B cell (primary cell): Measurements from ENCODE around the gene LITAF. TPM values are rescaled to one million over a fixed set of nuclear protein-coding genes. Genes with fewer than 3 reads are reported as not detected.

Experiments
- ATAC-seq: fragments of 200-7000 bp; cut with Tn5 transposase; one replicate; pipeline ENCODE4 v1.10.0; 2021; ENCODE audit warnings: low read depth, mild to moderate bottlenecking, moderate number of reproducible peaks, moderate library complexity
- CTCF ChIA-PET: fragments of 350-600 bp; sonication (Branson Sonifier 250); formaldehyde crosslinking; loops from one replicate; lab custom pipeline; 2021; ENCODE audit warnings: antibody characterized with exemption, inconsistent platforms; lab: Charles Lee
- POLR2A ChIA-PET: fragments of 350-600 bp; sonication (Branson Sonifier 250); formaldehyde crosslinking; loops from one replicate; lab custom pipeline; 2021; ENCODE audit warnings: antibody characterized with exemption; lab: Charles Lee
- DNase-seq: peaks from one replicate; pipeline ENCODE4 v3.0.0; 2013
- H2AFZ ChIP-seq: 2 replicates; pipeline ENCODE4 v1.6.1; 2012; ENCODE audit warnings: mild to moderate bottlenecking, low read depth, low read length; ENCODE audit not compliant: insufficient read depth, poor library complexity, severe bottlenecking
- H3K27ac ChIP-seq, 2 donors: 1 replicate in 1 of 2; 2 replicates in 1 of 2; pipeline ENCODE4 v1.5.1; 2012 to 2013; ENCODE audit warnings: low read length in 2 of 2, mild to moderate bottlenecking in 2 of 2, moderate library complexity in 1 of 2
- H3K27me3 ChIP-seq, 4 experiments: fragments of 200-600 bp in 1 of 4; sonication (generic) in 1 of 4; replicated peaks in 1 of 4; 1 replicate in 2 of 4; 2 replicates in 2 of 4; pipeline versions ENCODE4 v1.6.1 to v1.7.0; 2013 to 2016; ENCODE audit warnings: low read length in 3 of 4, mild to moderate bottlenecking in 2 of 4, mixed read lengths in 1 of 4, moderate library complexity in 1 of 4; ENCODE audit not compliant: insufficient read depth in 4 of 4, control insufficient read depth in 3 of 4; ENCODE audit errors: control extremely low read depth in 1 of 4
- H3K36me3 ChIP-seq, 2 experiments: replicated peaks in 1 of 2; 1 replicate in 1 of 2; 2 replicates in 1 of 2; pipeline versions ENCODE4 v1.6.1 to v1.7.1; 2013; ENCODE audit warnings: low read length in 1 of 2; ENCODE audit not compliant: insufficient read depth in 2 of 2, control insufficient read depth in 1 of 2; ENCODE audit errors: control extremely low read depth in 1 of 2, extremely low read depth in 1 of 2
- H3K4me1 ChIP-seq, 2 donors: fragments of 200-600 bp in 1 of 2; sonication (generic) in 1 of 2; 1 replicate in 1 of 2; 2 replicates in 1 of 2; pipeline versions ENCODE4 v1.5.1 to v1.6.1; 2013 to 2017; ENCODE audit warnings: low read length in 2 of 2; ENCODE audit not compliant: control insufficient read depth in 2 of 2, insufficient read depth in 2 of 2
- H3K4me2 ChIP-seq: replicated peaks from 2 replicates; pipeline ENCODE3; 2012; ENCODE audit warnings: mild to moderate bottlenecking, low read depth, low read length; ENCODE audit not compliant: poor library complexity, severe bottlenecking
- H3K4me3 ChIP-seq, 5 experiments: fragments of 200-600 bp in 1 of 5; sonication (generic) in 1 of 5; 1 replicate in 3 of 5; 2 replicates in 2 of 5; pipeline versions ENCODE4 v1.5.1 to v1.7.0; 2011 to 2016; ENCODE audit warnings: low read length in 4 of 5, mild to moderate bottlenecking in 4 of 5, low read depth in 2 of 5, control low read depth in 1 of 5, moderate library complexity in 1 of 5; ENCODE audit not compliant: insufficient read depth in 1 of 5; ENCODE audit errors: control extremely low read depth in 1 of 5, extremely low read depth in 1 of 5
- H3K79me2 ChIP-seq: fragments of 200-600 bp; sonication (generic); one replicate; pipeline ENCODE4 v1.6.0; 2016; ENCODE audit warnings: low read length; ENCODE audit not compliant: control insufficient read depth, insufficient read depth
- H3K9ac ChIP-seq: fragments of 200-600 bp; sonication (generic); 2 replicates; pipeline ENCODE4 v1.6.1; 2017; ENCODE audit warnings: mild to moderate bottlenecking, low read length, moderate library complexity
- H3K9me3 ChIP-seq, 3 donors: one replicate each; pipeline versions ENCODE4 v1.6.1 to v1.7.1; 2013; ENCODE audit warnings: low read length in 2 of 3; ENCODE audit not compliant: control insufficient read depth in 2 of 3, insufficient read depth in 1 of 3; ENCODE audit errors: control extremely low read depth in 1 of 3
- H4K20me1 ChIP-seq: 2 replicates; pipeline ENCODE4 v1.6.0; 2012; ENCODE audit warnings: mild to moderate bottlenecking, low read length; ENCODE audit not compliant: insufficient read depth, control insufficient read depth, poor library complexity, severe bottlenecking
- H3K27ac Mint-ChIP-seq: one replicate; pipeline ENCODE4 v1.8.0; 2021; ENCODE audit warnings: mixed read lengths
- H3K27me3 Mint-ChIP-seq: one replicate; pipeline ENCODE4 v1.8.0; 2021; ENCODE audit warnings: mixed read lengths
- H3K4me1 Mint-ChIP-seq: one replicate; pipeline ENCODE4 v1.8.0; 2021; ENCODE audit warnings: mixed read lengths
- H3K4me3 Mint-ChIP-seq: one replicate; pipeline ENCODE4 v1.8.0; 2021; ENCODE audit warnings: mixed read lengths
- H3K9me3 Mint-ChIP-seq: one replicate; pipeline ENCODE4 v1.8.0; 2022; ENCODE audit warnings: mixed read lengths; ENCODE audit not compliant: insufficient read depth
- CTCF ChIP-seq: fragments of 200-600 bp; IDR thresholded peaks from one replicate; pipeline ENCODE4 v1.8.0; 2022; ENCODE audit warnings: antibody characterized with exemption, mild to moderate bottlenecking
- EZH2 ChIP-seq: IDR thresholded peaks from 2 replicates; pipeline ENCODE4 v1.6.1; 2012; ENCODE audit warnings: borderline replicate concordance, low read depth, mild to moderate bottlenecking, moderate library complexity, low read length; ENCODE audit not compliant: insufficient read depth, poor library complexity, severe bottlenecking
- WGBS: methylation state at CpG from one replicate; pipeline ENCODE4 v1.1.5; 2013; ENCODE audit warnings: missing lambda C conversion rate; ENCODE audit not compliant: insufficient coverage; 5-methylcytosine and 5-hydroxymethylcytosine counted together
- intact Hi-C: fragments of 100-400 bp; cut with micrococcal nuclease; formaldehyde crosslinking; loops from one replicate; pipeline ENCODE4 v1.10.0; 2022
- polyA plus RNA-seq: library from polyadenylated mRNA; depleted of rRNA; stranded (reverse); fragments of >200 nt; gene quantifications from 2 replicates; pipeline ENCODE4 v1.2.3, GENCODE V29; 2012
- total RNA-seq, 2 donors: library from RNA; stranded (reverse); fragments of 120-200 nt in 1 of 2; gene quantifications; 1 replicate in 1 of 2; 2 replicates in 1 of 2; pipeline versions ENCODE4 v1.2.3 to v1.2.4, GENCODE V29; 2013 to 2022

LITAF gene
- total and polyA plus RNA-seq, 2 donors (not counting 1 experiment from before 2014, with no cell fraction given) = 93.6 to 125 TPM

GRCh38 chr16:11583166-11583565, 3.6 kb downstream of the LITAF start:
- CTCF ChIA-PET = interaction anchor here (0.7 to 1.9 kb wide), 6 partner anchors 36 to 131 kb away, joined by 3 to 10 read pairs (median 4); no protein-coding TSS in a partner anchor

More at GRCh38 chr16:11583166-11583565, 3.6 kb downstream of the LITAF start:
- H2AFZ ChIP-seq = no peak overlapping the region
- POLR2A ChIA-PET = interaction anchor here (0.6 to 1.6 kb wide), 2 partner anchors 11 to 33 kb away, joined by 3 to 4 read pairs; no protein-coding TSS in a partner anchor
- intact Hi-C loops = loop anchor here (2.0 to 10.0 kb wide), 3 partner anchors 98 to 618 kb away; partner anchors contain the start of gene ZC3H7A
- peaks cover 91% of the 10 kb centered on the region for H3K79me2 ChIP-seq
- no peaks in the 10 kb centered on the region for H3K27me3 ChIP-seq
- peak overlapping the region; percentile 93 for H3K4me2 ChIP-seq
- peaks cover 68 to 75% of the 10 kb centered on the region in 2 donors for H3K4me1 ChIP-seq
- no peak for ATAC-seq
- H3K27ac Mint-ChIP-seq = peak overlapping the region; percentile 72
- H3K27me3 Mint-ChIP-seq = no peaks in the 10 kb centered on the region
- peaks cover 76% of the 10 kb centered on the region for H3K4me1 Mint-ChIP-seq
- no CpG with 5 or more reads among the region's 7 CpGs for WGBS
- no peaks in the 10 kb centered on the region for H3K36me3 ChIP-seq
- H4K20me1 ChIP-seq = peaks cover 23% of the 10 kb centered on the region
- H3K4me3 Mint-ChIP-seq = peak overlapping the region; percentile 40
- no peak for DNase-seq
- no peak overlapping the region for H3K9ac ChIP-seq
- peak overlapping the region in 1 of 5 experiments; percentile 91 for H3K4me3 ChIP-seq
- TF ChIP-seq EZH2 (no peak), CTCF (no peak)
- no peaks in the 10 kb centered on the region for H3K9me3 Mint-ChIP-seq
- H3K9me3 ChIP-seq = peaks cover 0 to 3% (median 0%) of the 10 kb centered on the region in 3 donors
- H3K27ac ChIP-seq = peak overlapping the region in 1 of 2 donors; percentile 97
